A549 (cell line): ENCODE data around the gene ANKS1B. TPM values are rescaled to one million over a fixed set of nuclear protein-coding genes. Genes with fewer than 3 reads are reported as not detected.

ENCODE experiments used
- ATAC-seq, 2 experiments: fragments of 200-7000 bp in 1 of 2; fragments of >200 bp in 1 of 2; cut with Nextera tagmentation in 1 of 2; cut with Tn5 transposase in 1 of 2; 3 replicates each; pipeline versions ENCODE4 v1.8.0 to v1.9.1; 2018 to 2020; ENCODE audit warnings: mild to moderate bottlenecking in 1 of 2, moderate library complexity in 1 of 2
- CTCF ChIA-PET: fragments of 300-600 bp; sonication (Branson Sonifier 250); formaldehyde crosslinking; extraction: SDS; loops from one replicate; lab custom pipeline; 2021; ENCODE audit warnings: antibody characterized with exemption, inconsistent platforms; lab: Yijun Ruan, JAX
- POLR2A ChIA-PET: fragments of 350-600 bp; formaldehyde crosslinking; extraction: SDS; loops from one replicate; lab custom pipeline; 2021; ENCODE audit warnings: antibody characterized with exemption, inconsistent platforms; lab: Yijun Ruan, JAX
- DNase-seq, 2 experiments: peaks; one replicate each; pipeline versions ENCODE4 v3.0.0 to v3.0.0-alpha.2; 2011 to 2016; ENCODE audit warnings: low read depth in 1 of 2, low spot score in 1 of 2
- FAIRE-seq: peaks from 2 replicates; lab custom pipeline; 2011; peaks lifted over from hg19 to GRCh38; lab: Jason Lieb, UNC
- H3K27ac ChIP-seq, 2 experiments: fragments of >200 bp; sonication (Bioruptor Twin); formaldehyde crosslinking; 3 replicates each; pipeline ENCODE4 v1.5.1; 2016 to 2017
- H3K4me1 ChIP-seq: fragments of >200 bp; sonication (Bioruptor Twin); formaldehyde crosslinking; 3 replicates; pipeline ENCODE4 v1.6.1; 2016
- H3K4me2 ChIP-seq: fragments of >200 bp; sonication (Bioruptor Twin); formaldehyde crosslinking; 3 replicates; pipeline ENCODE4 v1.6.1; 2016
- H3K4me3 ChIP-seq: fragments of >200 bp; sonication (Bioruptor Twin); formaldehyde crosslinking; 3 replicates; pipeline ENCODE4 v1.5.1; 2016
- H3K9me3 ChIP-seq: fragments of >200 bp; sonication (Bioruptor Twin); formaldehyde crosslinking; 3 replicates; pipeline ENCODE4 v1.6.1; 2016
- ATOH8 ChIP-seq: fragments of 250-450 bp; sonication (Bioruptor Pico); IDR thresholded peaks from 2 replicates; pipeline ENCODE4 v1.5.0; 2020; ENCODE audit warnings: low read depth, mild to moderate bottlenecking, moderate library complexity
- BCL3 ChIP-seq: fragments of >200 bp; sonication (Bioruptor Twin); formaldehyde crosslinking; IDR thresholded peaks from 3 replicates; pipeline ENCODE4 v1.6.1; 2016
- CBX8 ChIP-seq: fragments of 200-600 bp; sonication (generic); IDR thresholded peaks from 2 replicates; pipeline ENCODE4 v1.6.1; 2016
- EHF ChIP-seq: fragments of 250-450 bp; sonication (Bioruptor Pico); IDR thresholded peaks from 2 replicates; pipeline ENCODE4 v1.5.0; 2020; ENCODE audit warnings: mild to moderate bottlenecking
- EHMT2 ChIP-seq: fragments of 200-600 bp; sonication (generic); IDR thresholded peaks from 2 replicates; pipeline ENCODE4 v1.6.1; 2016; ENCODE audit warnings: antibody characterized with exemption, low read depth, mild to moderate bottlenecking, moderate library complexity
- ELK1 ChIP-seq: fragments of 150-350 bp; IDR thresholded peaks from 2 replicates; pipeline ENCODE4 v1.6.1; 2014; ENCODE audit warnings: low read depth, mild to moderate bottlenecking, low read length
- EP300 ChIP-seq, 2 experiments: fragments of >200 bp; sonication (Bioruptor Twin); formaldehyde crosslinking; IDR thresholded peaks; 2 replicates in 1 of 2; 3 replicates in 1 of 2; pipeline ENCODE4 v1.6.1; 2016 to 2017
- GATA3 ChIP-seq: IDR thresholded peaks from 2 replicates; pipeline ENCODE4 v1.6.1; 2012; ENCODE audit warnings: borderline replicate concordance
- HES2 ChIP-seq: fragments of >200 bp; sonication (Bioruptor Twin); formaldehyde crosslinking; IDR thresholded peaks from 2 replicates; pipeline ENCODE4 v1.6.1; 2016
- HOXA7 ChIP-seq: fragments of 250-450 bp; sonication (Bioruptor Pico); IDR thresholded peaks from 2 replicates; pipeline ENCODE4 v1.5.0; 2020; ENCODE audit warnings: mild to moderate bottlenecking, moderate library complexity
- HOXB13 ChIP-seq: fragments of 250-450 bp; sonication (Bioruptor Pico); IDR thresholded peaks from 2 replicates; pipeline ENCODE4 v1.5.0; 2020; ENCODE audit warnings: low read depth, mild to moderate bottlenecking, moderate library complexity
- JUNB ChIP-seq: fragments of >200 bp; sonication (Bioruptor Twin); formaldehyde crosslinking; IDR thresholded peaks from 2 replicates; pipeline ENCODE4 v1.6.1; 2016
- KDM1A ChIP-seq: fragments of 200-600 bp; sonication (generic); IDR thresholded peaks from 2 replicates; pipeline ENCODE4 v1.6.1; 2016; ENCODE audit warnings: low read depth, mild to moderate bottlenecking
- KDM5A ChIP-seq: fragments of 200-600 bp; sonication (generic); IDR thresholded peaks from 2 replicates; pipeline ENCODE4 v1.6.1; 2016; ENCODE audit warnings: antibody characterized with exemption, mild to moderate bottlenecking
- MAFK ChIP-seq: fragments of 450-650 bp; IDR thresholded peaks from 2 replicates; pipeline ENCODE4 v1.6.1; 2014; ENCODE audit not compliant: partially characterized antibody
- MAZ ChIP-seq: fragments of 150-350 bp; IDR thresholded peaks from 2 replicates; pipeline ENCODE4 v1.6.1; 2014; ENCODE audit warnings: antibody characterized with exemption, low read depth, low read length, borderline replicate concordance
- MYC ChIP-seq: IDR thresholded peaks from 2 replicates; pipeline ENCODE4 v1.6.1; 2012; ENCODE audit warnings: mild to moderate bottlenecking, inconsistent platforms, low read length, improper control_type of control experiment, borderline replicate concordance
- NPAS2 ChIP-seq: fragments of 250-450 bp; sonication (Bioruptor Pico); IDR thresholded peaks from 2 replicates; pipeline ENCODE4 v1.8.0; 2022; ENCODE audit warnings: mild to moderate bottlenecking, moderate library complexity, borderline replicate concordance
- NR3C1 ChIP-seq: fragments of >200 bp; sonication (Bioruptor Twin); formaldehyde crosslinking; IDR thresholded peaks from 3 replicates; pipeline ENCODE4 v1.6.1; 2017
- PHF8 ChIP-seq: fragments of 200-600 bp; sonication (generic); IDR thresholded peaks from 2 replicates; pipeline ENCODE4 v1.6.1; 2016; ENCODE audit warnings: low read depth, mild to moderate bottlenecking, antibody characterized with exemption, moderate library complexity, borderline replicate concordance
- POLR2AphosphoS2 ChIP-seq: conservative IDR thresholded peaks from 2 replicates; pipeline ENCODE4 v1.6.1; 2012; ENCODE audit warnings: low read length, improper control_type of control experiment, inconsistent platforms
- RAD21 ChIP-seq, 2 experiments: fragments of >200 bp in 1 of 2; sonication (Bioruptor Twin) in 1 of 2; formaldehyde crosslinking in 1 of 2; IDR thresholded peaks in 1 of 2; conservative IDR thresholded peaks in 1 of 2; 2 replicates in 1 of 2; 3 replicates in 1 of 2; pipeline ENCODE4 v1.6.1; 2012 to 2018; ENCODE audit warnings: inconsistent platforms in 1 of 2
- RARB ChIP-seq: fragments of 250-450 bp; sonication (Bioruptor Pico); IDR thresholded peaks from 2 replicates; pipeline ENCODE4 v1.8.0; 2021; ENCODE audit warnings: mild to moderate bottlenecking, moderate library complexity
- REST ChIP-seq: fragments of 200-600 bp; sonication (generic); IDR thresholded peaks from 2 replicates; pipeline ENCODE4 v1.6.1; 2016; ENCODE audit warnings: antibody characterized with exemption, mild to moderate bottlenecking, moderate library complexity
- RFX5 ChIP-seq: fragments of 450-650 bp; IDR thresholded peaks from 2 replicates; pipeline ENCODE4 v1.7.1; 2014; ENCODE audit warnings: antibody characterized with exemption, mild to moderate bottlenecking, moderate library complexity
- RNF2 ChIP-seq: fragments of 200-600 bp; sonication (generic); IDR thresholded peaks from 2 replicates; pipeline ENCODE4 v1.6.1; 2016; ENCODE audit warnings: low read depth, mild to moderate bottlenecking, antibody characterized with exemption, moderate library complexity, borderline replicate concordance
- SMC3 ChIP-seq: fragments of >200 bp; sonication (Bioruptor Twin); formaldehyde crosslinking; IDR thresholded peaks from 3 replicates; pipeline ENCODE4 v1.6.1; 2018; ENCODE audit warnings: inconsistent platforms
- ZC3H11A ChIP-seq: fragments of 450-650 bp; IDR thresholded peaks from 2 replicates; pipeline ENCODE4 v1.6.1; 2014; ENCODE audit warnings: antibody characterized with exemption, mild to moderate bottlenecking
- ZNF302 ChIP-seq: fragments of 250-450 bp; sonication (Bioruptor Pico); IDR thresholded peaks from 2 replicates; pipeline ENCODE4 v1.9.0; 2021; ENCODE audit warnings: inconsistent platforms, mild to moderate bottlenecking, moderate library complexity
- ZSCAN20 ChIP-seq: fragments of 250-450 bp; sonication (Bioruptor Pico); IDR thresholded peaks from 2 replicates; pipeline ENCODE4 v1.8.0; 2022; ENCODE audit warnings: mild to moderate bottlenecking, moderate library complexity
- WGBS: methylation state at CpG from one replicate; pipeline ENCODE4 v1.1.6; 2017; ENCODE audit errors: missing lambda C conversion rate; 5-methylcytosine and 5-hydroxymethylcytosine counted together
- polyA plus RNA-seq, 4 experiments: library from polyadenylated mRNA; depleted of rRNA in 3 of 4; stranded (reverse); fragments of >200 nt; fragmentation: RNase III in 1 of 4; extraction: RNeasy Plus Mini Kit Qiagen cat#74134 plus additional on column Dnase treatment in 1 of 4; gene quantifications; 2 replicates in 3 of 4; 3 replicates in 1 of 4; pipeline ENCODE4 v1.2.3, GENCODE V29; 2011 to 2017

The ANKS1B gene
- polyA plus RNA-seq, 2 of the 4 experiments (the other 2 are of a cell fraction): 1.5 to 2.2 TPM

- TF ChIP-seq EP300 (IDR thresholded peaks at IDR 0.05) (no peak), NPAS2 (CRISPR knock-in tag) (no peak), SMC3 (no peak), ATOH8 (CRISPR knock-in tag) (no peak), MAZ (no peak), HES2 (no peak), HOXB13 (no peak), RFX5 (no peak), EHMT2 (no peak), GATA3 (no peak), MYC (no peak), KDM1A (no peak), RAD21 (conservative IDR thresholded peaks at IDR 0.05 in 1 of 2, IDR thresholded peaks at IDR 0.05 in 1 of 2) (no peak), ZC3H11A (no peak), RARB (CRISPR knock-in tag) (no peak), BCL3 (no peak), NR3C1 (no peak), POLR2AphosphoS2 (no peak), MAFK (no peak), HOXA7 (CRISPR knock-in tag) (no peak)
- Histone ChIP-seq H3K4me2 (no peak overlapping the region), H3K4me3 (no peak overlapping the region), H3K9me3 (no peaks in the 10 kb centered on the region), H3K27ac (no peak overlapping the region), H3K4me1 (no peaks in the 10 kb centered on the region)
- CTCF ChIA-PET: interaction anchor here (0.6 to 0.8 kb wide), 2 partner anchors 21 to 22 kb away, joined by 3 to 4 read pairs; no protein-coding TSS in a partner anchor
- ATAC-seq: no peak
- FAIRE-seq: no peak
- DNase-seq: no peak
- POLR2A ChIA-PET: no interaction called here
- WGBS: 90% methylated on average over 6 of the region's 6 CpGs
Measured at GRCh38 chr12:98719515-98720504, 1264.9 kb downstream of the ANKS1B start.

- Histone ChIP-seq H3K9me3 (no peaks in the 10 kb centered on the region), H3K4me2 (no peak overlapping the region), H3K27ac (no peak overlapping the region), H3K4me3 (no peak overlapping the region), H3K4me1 (no peaks in the 10 kb centered on the region)
- DNase-seq (no peak), FAIRE-seq (no peak), ATAC-seq (no peak)
- CTCF ChIA-PET: no interaction called here
- POLR2A ChIA-PET: no interaction called here
- 84% methylated on average over 4 of the region's 4 CpGs for WGBS
- TF ChIP-seq NPAS2 (CRISPR knock-in tag) (no peak), ELK1 (no peak), ZC3H11A (no peak), EHF (CRISPR knock-in tag) (no peak), KDM5A (no peak), RNF2 (no peak), RARB (CRISPR knock-in tag) (no peak), MAZ (no peak), GATA3 (no peak), ZNF302 (CRISPR knock-in tag) (no peak), JUNB (no peak), ZSCAN20 (CRISPR knock-in tag) (no peak), CBX8 (no peak), PHF8 (no peak), REST (no peak)
Measured at GRCh38 chr12:98714426-98714825, 1270.3 kb downstream of the ANKS1B start.
